Fibroblast of upper back skin (primary cell): ENCODE data around the gene RESP18.
"Not testable (repeated sequence)": the region's sequence is repeated elsewhere in the genome, so short reads cannot be mapped to it uniquely, and the experiment has no call there.

Experiments
- DNase-seq: peaks from one replicate; pipeline ENCODE4 v3.0.0-alpha.2; 2013

The RESP18 gene

DNA sequence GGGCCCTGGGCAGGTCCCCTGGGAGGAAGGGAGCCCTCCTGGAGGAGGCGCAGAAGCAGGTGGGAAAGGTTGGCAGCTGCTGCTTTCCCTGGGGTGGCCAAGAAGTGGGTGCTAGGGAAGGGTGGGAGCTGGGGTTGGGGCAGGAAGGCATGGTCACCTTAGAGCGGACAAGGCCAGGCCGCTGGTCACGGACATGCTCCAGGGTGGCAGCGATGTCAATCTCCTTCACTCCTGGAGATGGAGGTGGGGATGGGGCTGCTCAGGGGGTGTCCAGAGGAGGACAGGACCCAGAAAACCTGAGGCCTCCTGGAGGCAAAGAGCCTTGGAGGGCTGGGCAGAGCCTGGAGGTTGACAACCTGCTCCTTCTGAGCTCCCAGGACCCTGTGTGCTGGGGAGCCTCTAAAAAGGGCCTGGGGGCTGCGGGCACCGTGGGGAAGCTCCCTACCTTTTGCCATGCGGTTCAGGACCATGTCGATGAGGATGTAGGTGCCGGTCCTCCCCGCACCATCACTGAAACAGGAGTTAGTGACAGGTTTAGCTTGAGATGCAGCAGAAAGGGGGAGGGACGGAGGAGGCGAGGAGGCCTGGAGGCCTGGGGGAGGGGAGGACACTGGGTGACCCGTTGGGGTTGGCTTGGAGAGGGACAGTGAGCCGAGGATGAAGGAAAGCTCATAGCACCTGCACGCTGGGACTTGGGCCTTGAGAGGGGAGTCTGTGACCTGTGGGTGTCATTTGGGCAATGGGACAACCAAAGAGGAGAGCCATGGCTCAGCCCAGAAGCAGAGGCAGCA, 42.0 kb downstream of the RESP18 start:
- no peak for DNase-seq

DNA sequence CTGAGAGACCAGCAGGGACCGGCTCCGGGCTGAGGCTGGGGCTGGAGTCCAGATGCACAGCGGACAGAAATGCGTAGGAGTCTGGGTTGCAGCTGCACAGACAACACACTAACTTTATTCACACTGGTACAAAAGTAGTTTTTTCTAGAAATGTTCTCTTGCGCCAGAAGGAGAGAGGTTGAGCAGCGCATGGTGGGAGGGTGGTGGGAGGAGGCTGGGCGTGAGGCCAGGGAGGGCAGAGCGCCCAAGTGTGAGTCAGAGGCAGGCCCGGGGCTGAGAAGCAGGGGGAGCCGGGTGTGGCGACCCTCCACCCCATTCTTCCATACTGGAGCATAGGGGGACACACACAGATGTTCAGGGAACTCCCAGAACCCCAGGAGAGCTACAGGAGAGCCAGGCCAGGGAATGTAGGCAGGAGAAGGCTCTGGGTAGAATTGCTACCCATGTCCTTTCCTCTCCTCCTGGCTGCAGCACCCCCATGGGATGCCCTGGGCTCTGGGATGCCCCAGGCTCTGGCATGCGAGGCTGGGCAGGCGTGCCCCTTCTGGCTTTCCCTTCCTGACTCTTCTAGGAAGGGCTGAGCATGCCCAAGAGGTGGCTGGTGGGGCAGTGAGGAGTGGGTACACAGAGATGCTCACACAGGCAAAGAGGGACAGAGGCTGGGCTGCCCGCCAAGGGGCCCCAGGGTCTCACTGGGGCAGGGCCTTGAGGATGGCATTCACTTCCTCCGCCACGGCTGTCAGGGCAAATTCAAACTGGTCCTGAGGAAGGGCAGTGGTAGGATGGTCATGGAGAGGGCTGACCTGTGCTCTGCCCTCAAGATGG, 42.8 kb downstream of the RESP18 start:
- peak; percentile 87 for DNase-seq

GRCh38 chr2:219289195-219289536, 43.4 kb downstream of the RESP18 start:
- no peak for DNase-seq

DNA sequence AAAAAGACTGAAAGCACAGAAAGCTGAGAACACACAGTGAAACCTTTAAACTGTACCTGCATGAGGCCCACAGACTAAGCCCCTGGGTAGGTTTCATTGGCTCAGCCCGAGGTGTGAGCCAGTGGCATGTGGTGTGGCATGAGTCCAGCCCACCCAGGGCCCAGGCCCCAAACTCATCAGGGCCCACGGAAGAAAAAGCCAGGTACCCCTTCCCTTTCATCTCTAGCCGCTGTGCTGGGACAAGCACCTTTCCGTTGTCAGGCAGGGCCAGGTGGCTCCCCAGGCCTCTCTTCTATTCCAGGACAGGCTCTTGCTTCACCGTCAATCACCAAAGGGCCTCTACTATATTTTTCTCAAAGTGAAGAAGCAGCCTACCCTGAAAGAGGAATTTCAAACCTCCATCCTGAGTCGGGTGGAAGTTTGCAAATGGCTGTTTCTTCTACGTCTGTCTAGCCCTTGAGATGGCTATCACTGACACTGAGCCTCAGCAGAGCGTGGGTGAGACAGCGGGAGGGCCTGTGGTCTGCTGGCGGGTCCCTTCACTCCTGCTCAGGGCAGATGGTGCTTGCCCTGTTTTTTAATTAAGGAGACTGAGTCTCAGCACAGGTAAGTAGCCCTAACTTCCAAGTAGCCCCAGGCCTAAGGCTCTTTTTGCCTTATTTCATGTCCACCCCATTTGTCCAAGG, 44.8 kb downstream of the RESP18 start:
- no peak for DNase-seq

GRCh38 chr2:219287116-219287440, 45.5 kb downstream of the RESP18 start:
- DNase-seq, result not testable (repeated sequence)

- DNase-seq, result no peak
Measured at GRCh38 chr2:219286436-219287115, 46.0 kb downstream of the RESP18 start.

GRCh38 chr2:219285894-219286425, 46.6 kb downstream of the RESP18 start:
- peak; percentile 74 for DNase-seq

DNA sequence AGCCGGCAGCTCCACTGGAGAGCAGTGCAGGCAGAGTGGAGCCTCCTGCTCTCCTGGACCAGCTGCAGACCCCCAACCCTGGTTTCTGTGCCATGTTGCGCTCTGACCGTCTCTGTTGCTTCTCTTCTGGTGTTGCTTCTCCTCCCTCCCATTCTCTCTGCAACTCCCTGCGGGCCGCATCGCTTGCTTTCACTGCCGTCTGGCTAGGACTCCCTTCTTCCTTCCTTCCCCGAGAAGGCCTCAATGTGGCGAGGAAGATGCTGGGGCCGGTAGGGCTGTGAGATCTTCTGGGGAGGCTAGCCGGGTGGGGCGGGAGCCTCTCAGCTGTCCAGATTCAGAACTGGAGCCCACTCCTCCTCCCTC, 47.2 kb downstream of the RESP18 start:
- no peak for DNase-seq

GRCh38 chr2:219284501-219285372, 47.8 kb downstream of the RESP18 start:
- no peak for DNase-seq

- DNase-seq, result peak; percentile 23
Measured at GRCh38 chr2:219282943-219283581, 49.5 kb downstream of the RESP18 start.

GRCh38 chr2:219282375-219282774, 50.2 kb downstream of the RESP18 start:
- no peak for DNase-seq

GRCh38 chr2:219281588-219281987, 51.0 kb downstream of the RESP18 start:
- DNase-seq, result no peak

DNA sequence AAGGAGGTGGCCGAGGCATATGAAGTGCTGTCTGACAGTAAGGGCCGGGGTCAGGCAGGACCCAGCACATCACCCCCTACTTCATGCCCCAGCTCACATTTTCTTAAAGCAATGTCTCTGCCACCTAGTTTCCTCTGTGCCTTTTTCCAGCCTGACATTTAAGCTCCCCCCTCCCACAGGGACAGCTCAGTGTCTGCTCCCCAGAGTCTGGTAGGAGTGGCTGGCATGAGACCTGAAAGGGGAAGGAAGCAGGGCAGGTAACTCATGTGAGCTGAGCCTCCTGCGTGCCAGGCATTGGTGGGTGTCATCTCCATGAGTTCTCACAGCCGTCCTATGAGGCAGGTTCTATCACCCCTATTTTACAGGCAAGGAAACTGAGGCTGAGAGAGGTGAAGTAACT, 51.9 kb downstream of the RESP18 start:
- DNase-seq, result no peak

DNA sequence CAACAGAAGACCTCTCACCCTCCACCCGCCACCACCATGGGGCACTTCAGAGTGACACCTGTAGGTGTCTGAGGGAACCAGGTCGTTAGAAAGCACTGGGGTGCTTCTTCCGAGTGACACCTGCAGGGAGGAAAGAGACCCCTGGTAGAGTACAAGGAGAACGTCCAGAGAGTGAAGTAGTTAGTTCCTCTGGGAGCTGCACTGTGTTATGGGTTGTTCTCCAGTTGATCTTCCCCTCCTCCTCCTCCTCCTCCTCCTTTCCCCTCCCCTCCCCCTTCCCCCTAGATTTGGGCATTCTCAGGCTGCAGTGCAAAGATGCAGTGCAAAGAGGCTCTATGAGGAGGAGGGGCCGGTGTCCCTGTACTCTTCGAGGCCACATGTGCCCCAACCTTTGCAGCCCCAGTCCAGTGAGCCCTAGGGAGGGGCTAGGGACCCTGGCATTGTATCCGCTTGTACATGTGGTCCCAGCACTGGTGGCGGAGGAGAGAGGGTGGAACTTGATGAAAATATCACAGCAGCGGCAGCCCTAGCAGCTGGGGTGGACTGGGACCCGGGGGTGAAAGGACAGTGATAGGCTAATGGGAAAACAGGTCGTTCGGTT, 52.5 kb downstream of the RESP18 start:
- no peak for DNase-seq

DNA sequence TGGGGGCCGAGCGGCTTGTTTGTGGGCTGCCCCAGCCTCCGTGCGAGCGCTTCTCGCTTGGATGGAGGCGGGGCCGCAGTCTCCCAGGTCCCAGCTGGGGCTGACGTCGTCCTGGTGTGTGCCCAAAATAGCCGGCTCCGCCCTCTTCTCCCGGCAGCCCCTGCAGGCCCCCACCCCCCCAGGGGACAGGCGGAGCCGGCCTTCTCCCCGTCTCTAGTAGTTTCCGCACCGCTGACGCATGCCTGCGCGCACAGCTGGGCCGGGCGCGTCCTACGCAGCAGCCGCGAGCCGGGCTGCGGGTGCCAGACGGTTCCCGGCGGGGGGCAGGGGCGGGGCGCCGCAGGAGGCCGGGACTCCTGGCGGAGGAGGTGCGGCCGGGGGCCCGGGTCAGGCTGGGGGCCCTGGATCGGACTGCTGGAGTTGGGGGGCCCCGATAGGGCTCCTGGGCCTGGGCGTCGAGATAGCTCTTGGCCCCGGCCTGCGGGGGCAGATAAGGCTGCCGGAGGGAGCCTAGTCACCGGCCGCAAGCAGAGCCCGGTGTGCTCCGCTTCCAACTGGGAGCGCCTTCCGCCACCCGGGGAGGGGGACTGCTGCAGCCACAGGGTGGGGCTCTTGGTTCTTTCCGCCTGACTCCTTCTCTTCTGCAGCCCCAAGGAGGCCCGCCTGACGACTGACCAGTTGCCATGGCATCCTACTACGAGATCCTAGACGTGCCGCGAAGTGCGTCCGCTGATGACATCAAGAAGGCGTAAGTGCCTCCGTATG, 53.2 kb downstream of the RESP18 start, which contains the start of gene DNAJB2:
TSS of gene DNAJB2 (plus strand) at position 216 of the 765 bp plus-strand sequence. CDS start at position 684, 468 bp downstream.
- peak; percentile 99 for DNase-seq

- DNase-seq, result no peak
Measured at GRCh38 chr2:219278655-219279150, 53.8 kb downstream of the RESP18 start.

DNA sequence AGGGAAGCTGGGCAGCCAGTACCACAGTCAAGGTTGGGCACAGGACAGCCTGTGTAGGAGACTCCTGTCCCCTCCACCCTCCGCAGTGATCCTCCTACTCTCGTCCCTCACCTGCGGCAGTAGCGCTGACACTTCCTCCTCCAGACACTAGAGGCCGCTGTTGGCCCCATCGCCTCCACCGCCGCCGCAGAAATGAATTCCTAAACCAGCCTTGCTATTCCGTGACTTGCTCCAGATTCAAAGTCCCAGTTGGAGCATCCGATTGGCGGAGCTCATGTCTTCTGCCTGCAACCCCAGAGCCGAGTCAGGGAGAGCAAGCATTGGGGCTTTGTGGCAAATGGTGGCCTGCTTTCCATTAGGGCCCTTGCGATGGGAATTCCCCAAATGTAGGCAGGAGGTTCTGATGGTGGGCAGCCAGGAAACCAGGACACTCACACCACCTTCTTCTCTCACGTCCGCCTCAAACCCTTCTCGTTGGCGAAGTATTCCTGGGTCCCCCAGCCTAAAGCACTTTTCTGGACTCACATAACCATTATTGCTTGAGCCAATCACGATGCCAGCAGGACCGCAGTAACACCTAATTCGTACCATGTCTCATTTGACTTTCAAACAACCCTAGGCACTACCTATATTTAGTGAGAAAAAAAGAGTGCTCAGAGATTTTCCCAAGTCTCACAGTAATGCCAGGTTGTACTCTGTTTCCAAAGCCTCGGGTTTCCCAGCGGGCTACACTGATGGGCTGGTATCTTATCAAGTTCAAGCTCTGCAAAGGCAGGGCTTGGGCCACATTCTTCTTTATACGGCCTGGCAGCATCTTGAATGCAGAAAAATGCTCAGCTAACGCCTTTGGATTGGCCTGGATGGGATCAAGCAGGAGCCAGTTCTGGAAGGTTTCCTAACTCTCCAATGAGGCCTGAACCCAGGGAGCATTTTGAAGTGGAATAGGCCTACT, 54.6 kb downstream of the RESP18 start:
- DNase-seq, result peak; percentile 86
